Measurements from ENCODE around the gene SMAD2.

Gene SMAD2

GRCh38 chr18:47931718-47932103 lies 1.3 kb upstream of the SMAD2 start:
- peak; percentile 34 for DNase-seq

GRCh38 chr18:47930931-47931717 lies 665 bp upstream of the SMAD2 start:
- DNase-seq, result peak; percentile 97

GRCh38 chr18:47929681-47930198 lies 719 bp downstream of the SMAD2 start:
- no peak for DNase-seq

GRCh38 chr18:47928466-47928865 lies 2.0 kb downstream of the SMAD2 start:
- DNase-seq, result no peak

- DNase-seq, result no peak
These were observed 4.2 kb downstream of the SMAD2 start for GRCh38 chr18:47926101-47926850.

GRCh38 chr18:47919916-47920315 lies 10.5 kb downstream of the SMAD2 start:
- DNase-seq, result no peak

GRCh38 chr18:47917923-47918610 lies 12.4 kb downstream of the SMAD2 start:
- DNase-seq, result no peak

- no peak for DNase-seq
These were observed 14.5 kb downstream of the SMAD2 start for GRCh38 chr18:47915930-47916329.

- no peak for DNase-seq
These were observed 15.2 kb downstream of the SMAD2 start for GRCh38 chr18:47915229-47915628.

- no peak for DNase-seq
These were observed 17.5 kb downstream of the SMAD2 start for GRCh38 chr18:47912794-47913585.

GRCh38 chr18:47912343-47912742 lies 18.1 kb downstream of the SMAD2 start:
- DNase-seq, result no peak

GRCh38 chr18:47911877-47912276 lies 18.6 kb downstream of the SMAD2 start:
- no peak for DNase-seq

- no peak for DNase-seq
These were observed 21.0 kb downstream of the SMAD2 start for GRCh38 chr18:47909484-47909883.

- DNase-seq, result no peak
These were observed 21.9 kb downstream of the SMAD2 start for GRCh38 chr18:47908592-47908991.

- no peak for DNase-seq
These were observed 24.1 kb downstream of the SMAD2 start for GRCh38 chr18:47906408-47906807.

- no peak for DNase-seq
These were observed 26.6 kb downstream of the SMAD2 start for GRCh38 chr18:47903809-47904208.

- no peak for DNase-seq
These were observed 28.7 kb downstream of the SMAD2 start for GRCh38 chr18:47901624-47902362.

- DNase-seq, result no peak
These were observed 31.2 kb downstream of the SMAD2 start for GRCh38 chr18:47899107-47899840.

- no peak for DNase-seq
These were observed 31.8 kb downstream of the SMAD2 start for GRCh38 chr18:47898696-47899095.

- DNase-seq, result no peak
These were observed 32.4 kb downstream of the SMAD2 start for GRCh38 chr18:47898055-47898454.

- no peak for DNase-seq
These were observed 34.8 kb downstream of the SMAD2 start for GRCh38 chr18:47895565-47896250.

Data from NCI-H1092 (cell line).